HG02759 (cell line): ENCODE data around the gene SMARCB1.
A peak's percentile ranks its signal among the peaks of the same experiment; 100 is the strongest.

Experiments used
- ATAC-seq: cut with Tn5 transposase; IDR thresholded peaks from one replicate; pipeline ENCODE4 v1.9.1; 2021; ENCODE audit warnings: mild to moderate bottlenecking, moderate library complexity; ENCODE audit not compliant: unreplicated experiment

The SMARCB1 gene

DNA sequence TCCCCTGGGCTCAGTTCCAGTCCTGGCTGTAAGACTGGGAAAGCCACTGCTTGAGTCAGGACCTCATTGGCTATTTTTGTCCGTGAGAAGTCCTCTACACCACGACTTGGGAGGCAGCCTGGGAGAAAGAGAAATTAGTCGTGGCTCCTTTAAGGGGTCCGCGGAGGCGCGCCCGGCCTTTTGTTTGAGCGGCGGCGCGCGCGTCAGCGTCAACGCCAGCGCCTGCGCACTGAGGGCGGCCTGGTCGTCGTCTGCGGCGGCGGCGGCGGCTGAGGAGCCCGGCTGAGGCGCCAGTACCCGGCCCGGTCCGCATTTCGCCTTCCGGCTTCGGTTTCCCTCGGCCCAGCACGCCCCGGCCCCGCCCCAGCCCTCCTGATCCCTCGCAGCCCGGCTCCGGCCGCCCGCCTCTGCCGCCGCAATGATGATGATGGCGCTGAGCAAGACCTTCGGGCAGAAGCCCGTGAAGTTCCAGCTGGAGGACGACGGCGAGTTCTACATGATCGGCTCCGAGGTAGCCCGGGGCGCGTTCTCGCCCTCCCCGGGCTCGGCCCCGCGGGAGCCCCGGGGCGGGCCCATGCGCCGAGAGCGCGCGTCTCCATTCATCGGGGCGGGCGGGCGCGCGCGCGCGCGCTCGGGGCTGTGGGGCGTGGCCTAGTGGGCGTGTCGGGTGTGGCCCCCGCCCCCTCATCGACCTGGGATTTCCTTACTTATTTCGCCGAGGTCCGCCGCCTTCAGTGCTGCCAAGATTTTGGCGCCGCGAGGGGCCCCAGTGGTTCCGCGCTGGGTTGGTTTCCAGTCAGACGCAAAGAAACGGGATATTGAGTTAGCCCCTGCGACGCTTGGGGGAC lies at the start of gene SMARCB1:
SMARCB1 (plus strand) TSS at position 215 of the 848 bp plus-strand sequence; CDS start at position 419, 204 bp downstream.
- ATAC-seq: peak; percentile 82

DNA sequence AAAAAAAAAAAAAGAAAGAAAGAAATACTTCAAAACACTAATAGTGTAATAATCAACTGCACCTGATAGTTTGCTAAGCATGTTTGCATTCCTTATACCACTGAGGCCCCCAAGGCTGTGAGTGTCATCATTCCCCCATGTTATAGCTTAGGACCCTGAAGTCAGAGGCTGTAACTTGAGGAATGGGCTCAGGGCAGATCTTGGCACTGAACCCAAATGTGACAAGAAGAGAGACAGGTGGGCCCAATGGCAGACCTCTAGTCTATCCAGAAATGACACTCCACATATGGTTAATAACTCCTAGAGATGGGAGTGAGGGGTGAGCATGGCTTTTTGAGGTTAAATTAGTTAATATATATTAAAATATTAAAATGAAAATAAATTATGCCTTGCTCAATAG lies 49.1 kb upstream of the SMARCB1 start:
- ATAC-seq: no peak

DNA sequence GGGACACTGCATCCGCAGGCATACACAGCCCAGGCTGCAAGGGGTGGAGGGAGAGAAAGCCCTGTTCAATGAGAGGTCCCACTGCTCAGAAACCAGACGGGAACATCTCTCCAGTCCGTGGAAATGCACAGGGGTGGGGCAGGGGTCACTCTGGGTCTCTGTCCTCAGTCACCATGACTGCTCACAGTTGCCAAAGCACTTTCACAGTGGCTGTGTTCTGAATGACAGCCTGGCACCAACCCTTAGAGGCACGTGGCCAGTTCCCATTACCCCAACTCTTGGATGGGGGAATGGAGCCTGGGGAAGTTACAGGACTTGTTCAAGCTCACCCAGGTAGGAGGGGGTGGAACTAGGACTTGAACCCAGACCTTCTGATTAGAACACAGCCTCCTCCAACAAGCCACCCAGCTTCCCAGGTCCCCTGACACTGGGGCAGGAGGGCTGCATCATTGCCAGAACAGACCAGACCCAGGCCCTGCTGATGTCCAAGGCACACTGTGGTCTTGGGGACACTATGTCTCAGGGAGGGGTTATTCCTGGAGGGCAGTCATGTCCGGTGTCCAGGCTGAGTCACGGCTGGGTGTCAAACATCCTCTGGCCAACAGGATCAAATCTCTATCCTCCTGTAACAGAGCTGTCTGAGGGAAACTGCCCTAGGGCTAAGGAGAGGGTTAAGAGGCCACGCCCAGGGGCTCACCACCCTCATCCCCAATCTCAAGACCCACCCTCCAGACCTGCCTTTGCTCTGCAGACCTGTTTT lies 44.1 kb upstream of the SMARCB1 start:
- no peak for ATAC-seq

DNA sequence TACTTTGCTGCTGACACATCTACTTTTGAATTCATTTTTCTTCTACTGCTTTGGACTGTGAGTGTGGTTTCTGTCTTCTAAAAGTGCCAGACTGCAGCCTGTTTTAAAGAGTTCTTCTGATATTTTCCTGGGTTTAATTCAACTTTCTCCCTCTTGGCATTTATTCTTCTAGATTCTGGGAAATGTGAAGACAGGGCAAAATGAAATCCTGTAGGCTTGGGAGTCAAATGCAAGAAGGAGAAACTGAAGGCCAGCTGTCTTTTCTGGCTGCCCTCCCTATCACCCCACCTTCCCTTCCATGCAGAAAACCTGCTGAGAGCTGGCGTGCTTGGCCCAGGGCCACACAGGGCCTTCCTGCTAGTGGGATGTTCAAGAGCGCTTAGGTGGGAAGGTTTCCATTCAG lies 43.5 kb upstream of the SMARCB1 start:
- ATAC-seq: no peak

DNA sequence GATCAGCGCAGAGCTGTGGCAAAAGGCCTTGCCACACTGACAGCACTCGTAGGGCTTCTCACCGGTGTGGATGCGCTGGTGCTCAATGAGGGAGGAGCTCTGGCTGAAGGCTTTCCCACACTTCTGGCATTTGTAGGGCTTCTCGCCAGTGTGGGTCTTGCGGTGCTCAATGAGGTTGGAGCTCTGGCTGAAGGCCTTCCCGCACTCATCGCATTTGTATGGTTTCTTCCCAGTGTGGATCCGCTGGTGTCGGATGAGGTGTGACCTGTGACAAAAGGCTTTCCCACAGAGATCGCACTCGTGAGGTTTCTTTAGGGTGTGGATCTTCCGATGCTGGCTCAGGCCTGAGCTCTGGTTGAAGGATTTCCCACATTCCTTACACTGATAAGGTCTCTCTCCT lies 42.8 kb upstream of the SMARCB1 start:
- no peak for ATAC-seq

DNA sequence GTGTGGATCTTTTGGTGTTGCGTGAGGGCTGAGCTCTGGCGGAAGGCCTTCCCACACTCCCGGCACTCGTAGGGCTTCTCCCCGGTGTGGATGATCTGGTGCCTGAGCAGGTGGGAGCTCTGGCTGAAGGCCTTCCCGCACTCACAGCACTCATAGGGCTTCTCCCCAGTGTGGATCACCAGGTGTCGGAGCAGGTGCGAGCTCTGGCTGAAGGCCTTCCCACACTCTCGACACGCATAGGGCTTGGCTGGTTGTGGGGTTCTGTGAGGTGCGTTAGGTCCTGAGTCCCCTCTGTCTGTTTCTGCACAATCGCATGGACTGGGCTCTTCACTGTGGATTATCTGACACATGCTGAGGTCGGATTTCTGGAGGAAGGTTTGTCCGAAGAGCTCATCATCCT lies 42.3 kb upstream of the SMARCB1 start:
- no peak for ATAC-seq

DNA sequence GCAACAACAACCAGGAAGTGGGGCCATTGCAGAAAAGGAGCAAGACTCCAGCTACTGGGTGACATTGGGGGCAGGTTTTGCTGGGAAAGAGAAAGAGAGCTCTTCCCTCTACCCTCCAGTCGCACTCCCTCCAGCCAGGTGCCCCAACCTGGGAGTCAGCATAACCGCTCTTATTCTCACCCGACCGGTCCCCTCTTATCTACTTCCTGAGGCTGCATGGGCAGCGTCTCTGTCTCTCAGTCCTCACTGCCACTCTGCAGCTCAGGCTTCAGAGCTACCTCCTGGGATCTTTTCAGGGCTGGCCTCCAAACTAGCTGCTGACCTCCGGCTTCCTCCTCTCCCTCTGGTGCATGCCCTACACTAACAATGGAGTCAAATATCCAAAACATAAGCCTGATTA lies 41.0 kb upstream of the SMARCB1 start:
- no peak for ATAC-seq

DNA sequence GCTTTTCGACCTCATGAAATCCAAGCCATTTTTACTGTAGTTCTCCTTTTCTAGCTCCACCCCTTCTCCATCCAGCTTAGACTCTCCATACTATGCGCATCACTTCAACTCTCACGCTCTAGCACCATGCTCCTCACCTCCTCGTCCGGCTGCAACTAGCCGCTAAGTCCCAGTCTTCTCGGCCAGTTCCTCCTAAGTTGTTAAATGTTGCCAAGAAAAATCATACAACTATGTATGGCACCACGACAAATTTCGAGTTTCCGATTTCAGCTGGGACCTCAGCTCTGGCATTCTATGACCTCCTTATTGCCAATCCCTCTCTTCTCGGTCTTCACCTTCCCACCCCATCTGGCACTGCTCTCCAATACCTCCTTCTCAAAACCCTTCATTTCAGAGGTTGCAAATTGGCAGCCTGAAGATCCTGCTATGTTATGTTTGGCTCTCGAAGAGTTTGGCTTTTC lies 36.9 kb upstream of the SMARCB1 start:
- no peak for ATAC-seq

DNA sequence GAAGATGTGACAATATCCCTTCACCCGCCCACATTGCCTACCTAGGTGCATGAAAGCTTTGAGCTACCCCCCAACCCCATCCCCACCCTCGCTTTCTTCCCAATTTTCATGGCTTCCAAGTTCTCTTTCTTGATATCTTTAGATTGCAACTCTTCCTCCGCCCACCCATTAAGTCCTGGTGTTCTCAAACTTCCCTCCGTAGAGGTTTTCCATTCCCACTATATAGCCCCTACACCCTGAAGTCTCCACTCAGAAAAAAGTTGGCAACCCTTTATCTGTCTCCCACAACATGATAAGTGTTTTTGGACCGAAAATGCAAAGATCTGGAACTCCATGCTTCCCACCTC lies 36.4 kb upstream of the SMARCB1 start:
- ATAC-seq: no peak

DNA sequence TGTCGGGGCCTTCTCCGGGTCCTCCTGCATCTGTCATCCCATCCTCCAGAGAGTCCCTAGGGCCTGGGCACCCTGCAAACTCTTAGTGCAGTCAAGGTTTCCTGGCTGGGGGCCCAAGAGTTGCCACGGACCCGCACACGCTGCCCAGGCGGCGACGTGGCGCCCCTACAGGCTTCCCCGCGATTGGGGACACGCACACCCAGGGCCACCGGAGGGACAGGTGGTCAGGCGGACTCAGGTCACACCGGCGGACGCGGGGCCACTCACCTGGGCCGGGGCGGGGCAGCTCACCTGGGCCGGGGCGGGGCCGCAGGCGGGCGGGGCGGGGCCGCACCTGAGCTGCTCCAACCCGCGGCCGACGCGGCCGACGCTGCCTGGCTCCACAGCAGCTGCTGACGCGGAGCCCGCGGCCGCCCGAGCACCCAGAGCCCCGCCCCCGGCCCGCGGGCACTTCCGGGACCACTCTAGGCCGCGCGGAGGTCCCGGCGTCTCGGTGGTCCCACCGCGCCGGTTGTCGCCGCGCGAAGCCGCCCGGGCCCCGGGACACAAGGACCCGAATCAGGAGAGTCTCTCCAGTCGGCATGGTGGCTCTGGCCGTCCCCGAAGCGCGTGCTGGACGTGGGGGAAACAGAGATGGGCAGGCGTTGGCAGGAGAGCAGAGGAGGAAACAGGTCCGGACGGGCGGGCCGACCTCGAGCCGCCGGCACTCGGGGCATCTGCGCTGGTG lies 35.9 kb upstream of the SMARCB1 start, which contains the start of gene ZNF70:
ZNF70 (minus strand) TSS at position 399 of the 727 bp plus-strand sequence. CDS start 5,972 bp downstream, outside the sequence.
- ATAC-seq: peak; percentile 80

DNA sequence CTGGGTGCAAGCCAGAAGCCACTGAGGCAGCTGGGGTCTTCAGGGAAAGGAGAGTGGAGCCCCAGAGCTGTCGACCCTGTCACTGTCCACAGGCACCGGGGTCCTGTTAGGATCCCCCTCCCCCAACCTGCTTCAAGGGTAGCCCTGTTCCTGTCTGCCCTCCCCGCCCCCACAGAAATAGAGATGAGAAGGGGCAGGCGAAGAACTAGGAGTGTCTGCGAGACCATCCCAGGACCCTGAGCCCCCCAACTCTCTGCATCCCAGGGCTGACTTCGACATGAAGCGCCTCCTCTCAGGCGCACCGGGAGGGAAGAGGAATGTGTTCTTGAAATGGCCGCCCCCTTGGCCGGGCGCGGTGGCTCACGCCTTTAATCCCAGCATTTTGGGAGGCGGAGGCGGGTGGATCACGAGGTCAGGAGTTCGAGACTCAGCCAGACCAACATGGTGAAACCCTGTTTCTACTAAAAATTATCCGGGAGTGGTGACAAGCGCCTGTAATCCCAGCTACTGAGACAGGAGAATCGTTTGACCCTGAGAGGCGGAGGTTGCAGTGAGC lies 35.2 kb upstream of the SMARCB1 start:
- ATAC-seq: peak; percentile 14

DNA sequence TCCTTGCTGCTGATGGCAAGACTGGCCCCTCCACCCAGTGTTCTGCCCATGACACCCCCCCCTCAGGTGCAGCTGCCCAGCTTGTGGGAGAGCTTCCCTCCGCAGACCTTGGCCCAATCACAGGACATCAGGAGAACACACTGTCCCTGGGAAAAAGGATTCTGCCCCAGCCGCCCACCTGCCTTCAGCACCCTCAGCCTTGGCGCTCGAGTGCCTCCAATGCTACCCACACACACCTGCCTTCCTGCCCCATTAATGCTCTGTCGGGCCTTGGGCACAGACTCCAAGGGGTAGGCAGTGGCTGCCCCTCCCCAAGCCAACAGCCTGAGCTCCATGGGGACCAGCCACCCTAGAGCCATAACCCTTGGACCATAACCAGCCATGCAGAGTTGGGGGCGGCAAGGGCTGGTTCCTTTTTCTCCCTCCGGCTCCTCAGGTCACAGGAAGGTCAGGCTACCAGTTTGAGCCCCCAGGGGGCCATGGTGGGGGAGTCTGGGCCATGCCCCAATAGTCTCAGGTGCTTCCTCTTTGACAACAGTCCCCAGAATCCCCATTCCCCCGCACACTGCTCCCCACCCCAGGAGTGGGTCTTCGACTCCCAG lies 34.6 kb upstream of the SMARCB1 start:
- ATAC-seq: peak; percentile 42

DNA sequence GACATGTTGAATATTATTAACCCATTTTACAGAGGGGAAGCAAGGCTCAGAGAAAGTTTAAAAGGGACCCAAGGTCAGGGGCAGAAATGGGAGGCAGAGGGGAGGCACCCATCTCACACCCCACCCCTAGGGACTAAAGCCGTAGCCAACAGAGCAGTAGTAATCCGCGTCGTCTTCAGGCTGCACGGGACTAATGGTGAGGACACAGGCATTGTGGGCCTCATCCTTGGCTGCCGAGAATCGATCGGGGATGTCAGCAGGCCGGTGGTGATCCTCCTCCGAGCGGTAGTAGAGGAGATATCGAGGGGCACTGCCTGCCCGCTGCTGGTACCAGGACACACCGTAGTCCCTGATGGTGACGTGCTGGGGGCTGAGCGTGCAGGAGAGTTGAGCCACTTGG lies 34.0 kb upstream of the SMARCB1 start:
- ATAC-seq: no peak

DNA sequence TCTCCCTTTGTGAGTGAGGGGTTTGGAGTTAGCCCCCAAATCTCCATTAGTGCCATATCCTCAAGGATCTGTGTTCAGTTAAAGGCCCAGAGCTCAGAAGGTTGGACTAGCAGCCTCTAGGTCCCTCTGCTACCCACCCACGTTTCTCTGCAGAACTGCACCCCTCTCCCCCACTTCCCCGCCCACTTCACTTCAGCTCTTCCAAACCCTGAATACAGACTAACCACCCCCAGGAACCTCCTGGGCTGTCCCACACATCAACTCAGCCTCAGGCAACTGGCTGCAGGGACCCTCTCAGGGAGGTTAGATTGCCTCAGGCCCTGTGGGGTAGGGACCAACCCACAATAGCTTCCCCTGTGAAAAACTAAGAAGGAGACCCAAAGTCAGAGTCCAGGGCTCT lies 33.4 kb upstream of the SMARCB1 start:
- ATAC-seq: no peak

DNA sequence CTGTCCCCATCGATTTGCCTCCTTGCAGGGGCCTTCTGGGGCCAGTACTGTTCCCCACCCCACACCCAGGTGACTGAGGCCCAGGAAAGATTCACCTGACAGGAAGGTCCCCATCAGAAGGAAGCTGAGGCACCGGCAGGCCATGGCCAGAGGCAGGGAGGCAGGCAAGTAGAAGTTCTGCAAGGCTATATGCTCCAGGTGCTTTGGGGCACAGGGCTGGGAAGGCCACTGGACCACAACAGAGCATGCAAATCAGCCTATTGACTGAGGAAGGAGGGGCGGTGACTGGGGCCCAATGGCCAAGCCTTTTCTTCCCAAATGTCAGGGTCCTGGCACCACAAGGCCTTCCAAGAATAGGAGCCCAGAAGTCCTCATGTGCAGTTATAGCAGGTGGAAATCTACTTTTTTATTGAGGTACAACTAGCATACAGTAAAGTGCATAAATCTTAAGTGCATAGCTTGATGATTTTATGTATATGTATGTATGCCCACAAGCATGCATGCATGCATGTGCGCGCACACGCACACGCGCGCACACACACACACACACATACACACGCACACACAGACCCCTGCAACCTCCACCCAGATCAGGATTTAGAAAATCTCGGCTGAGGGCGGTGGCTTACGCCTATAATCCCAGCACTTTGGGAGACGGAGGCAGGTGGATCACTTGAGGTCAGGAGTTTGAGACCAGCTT lies 32.4 kb upstream of the SMARCB1 start, which contains the start of gene VPREB3:
VPREB3 (minus strand) TSS at position 206 of the 700 bp plus-strand sequence; CDS start at position 144, 62 bp downstream.
- no peak for ATAC-seq

DNA sequence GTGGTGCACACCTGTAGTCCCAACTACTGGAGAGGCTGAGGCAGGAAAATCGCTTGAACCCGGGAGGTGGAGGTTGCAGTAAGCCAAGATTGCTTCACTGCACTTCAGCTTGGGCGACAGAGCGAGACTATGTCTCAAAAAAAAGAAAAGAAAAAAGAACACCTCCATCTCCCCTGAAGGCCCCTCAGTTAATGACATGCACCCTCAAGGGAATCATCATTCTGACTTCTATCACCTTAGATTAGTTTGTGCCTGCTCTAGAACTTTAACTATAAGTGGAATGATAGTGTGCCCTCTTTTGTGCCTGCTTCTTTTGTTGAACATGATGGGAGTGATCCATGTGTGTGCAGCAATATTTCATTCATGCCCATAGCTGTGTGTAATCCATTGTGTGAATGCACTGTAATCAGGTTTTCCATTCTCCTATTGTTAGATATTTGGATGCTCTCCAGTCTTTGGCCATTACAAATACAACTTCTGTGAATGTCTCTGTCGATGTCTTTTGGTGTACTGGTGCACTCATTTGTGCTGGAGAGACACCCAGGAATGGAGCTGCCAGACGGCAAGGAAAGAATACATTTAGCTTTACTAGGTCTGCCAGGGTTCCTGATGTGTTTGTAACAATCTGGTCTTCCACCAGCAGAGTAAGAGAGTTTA lies 31.7 kb upstream of the SMARCB1 start:
- ATAC-seq: no peak

DNA sequence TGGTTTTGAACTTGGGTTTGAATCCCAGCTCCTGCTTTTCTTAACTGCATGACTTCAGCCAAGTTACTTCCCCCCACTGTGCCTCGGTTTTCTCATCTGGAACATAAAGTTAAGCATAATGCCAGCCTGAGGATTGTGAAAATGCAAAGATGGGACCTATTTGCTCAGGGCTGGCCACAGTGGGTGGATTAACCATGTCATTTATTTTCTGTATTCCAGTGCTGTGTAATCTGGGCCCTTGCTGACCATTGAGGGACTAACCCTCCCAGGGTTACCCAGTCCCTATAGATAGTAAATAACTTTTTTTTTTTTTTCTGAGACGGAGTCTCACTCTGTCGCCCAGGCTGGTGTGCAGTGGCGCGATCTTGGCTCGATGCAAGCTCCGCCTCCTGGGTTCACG lies 31.1 kb upstream of the SMARCB1 start:
- no peak for ATAC-seq

DNA sequence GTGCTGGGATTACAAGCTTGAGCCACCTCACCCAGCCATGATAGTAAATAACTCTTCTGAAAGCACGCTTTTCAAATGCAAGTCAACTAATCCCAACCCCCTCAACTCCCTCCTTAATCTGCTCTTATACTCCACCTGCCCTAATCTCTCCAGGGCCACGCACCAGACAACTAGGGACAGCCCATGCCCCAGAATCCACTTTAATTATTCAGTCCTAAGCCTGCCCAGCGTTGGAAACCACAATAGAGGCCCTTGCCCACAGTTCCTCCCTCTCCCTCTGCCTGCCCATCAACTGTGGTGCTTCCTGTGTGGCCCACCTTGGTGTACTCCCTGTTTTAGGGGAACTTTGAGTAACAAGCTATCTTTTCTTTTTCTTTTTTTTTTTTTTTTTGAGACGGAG lies 29.9 kb upstream of the SMARCB1 start:
- ATAC-seq: no peak

DNA sequence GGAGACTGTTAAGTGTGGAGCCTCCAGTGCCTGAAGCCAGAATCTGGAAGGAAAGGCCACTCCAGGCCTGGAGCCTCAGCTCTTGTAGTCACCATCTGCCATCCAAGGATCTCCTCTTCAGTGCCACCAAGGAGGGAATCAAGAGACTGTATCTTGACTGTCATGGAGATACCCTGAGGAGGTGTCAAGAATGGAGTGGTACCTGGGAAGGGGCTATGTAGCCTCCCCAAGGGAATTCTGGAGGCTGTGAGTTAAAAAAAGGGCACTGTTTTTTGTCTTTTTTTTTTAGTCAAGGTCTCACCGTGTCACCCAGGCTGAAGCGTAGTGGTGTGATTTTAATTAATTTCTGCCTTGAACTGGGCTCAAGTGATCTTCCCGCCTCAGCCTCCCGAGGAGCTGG lies 27.2 kb upstream of the SMARCB1 start:
- no peak for ATAC-seq
